Activated T-helper 17 cell treated with anti-CD3 and anti-CD28 coated beads, Interleukin-2, amount 50 U/mL, for 72 hours (primary cell): ENCODE results near the gene BEST1. TPM values are rescaled to one million over a fixed set of nuclear protein-coding genes. Genes with fewer than 3 reads are reported as not detected.
A peak's percentile ranks its signal among the peaks of the same experiment; 100 is the strongest.
"Not testable (repeated sequence)": the region's sequence is repeated elsewhere in the genome, so short reads cannot be mapped to it uniquely, and the experiment has no call there.

Experiments
- ATAC-seq: fragments of 150-1000 bp; cut with Tn5 transposase; replicated peaks from 2 replicates; pipeline ENCODE4 v1.10.0; 2021; ENCODE audit warnings: mild to moderate bottlenecking, moderate library complexity
- H3K27ac Mint-ChIP-seq: one replicate; pipeline ENCODE4 v1.8.0; 2022; ENCODE audit warnings: mixed read lengths
- H3K27me3 Mint-ChIP-seq: one replicate; pipeline ENCODE4 v1.8.0; 2022; ENCODE audit warnings: mixed read lengths
- H3K36me3 Mint-ChIP-seq: one replicate; pipeline ENCODE4 v1.8.0; 2022; ENCODE audit warnings: low read depth, mild to moderate bottlenecking, mixed read lengths
- H3K4me1 Mint-ChIP-seq: one replicate; pipeline ENCODE4 v1.8.0; 2022; ENCODE audit warnings: mixed read lengths
- H3K4me3 Mint-ChIP-seq: one replicate; pipeline ENCODE4 v1.8.0; 2022; ENCODE audit warnings: mild to moderate bottlenecking, mixed read lengths
- H3K9me3 Mint-ChIP-seq: one replicate; pipeline ENCODE4 v1.8.0; 2022; ENCODE audit warnings: mixed read lengths
- total RNA-seq, 2 donors: library from RNA; stranded (reverse); gene quantifications; one replicate each; pipeline ENCODE4 v1.2.3, GENCODE V29; 2022

BEST1 gene
- total RNA-seq, 2 donors from 2014 or later = 0.05 to 0.24 TPM

GRCh38 chr11:61961570-61962212 is 11.5 kb downstream of the BEST1 start:
- H3K27me3 Mint-ChIP-seq = no peaks in the 10 kb centered on the region
- peaks cover 26% of the 10 kb centered on the region for H3K4me1 Mint-ChIP-seq
- H3K36me3 Mint-ChIP-seq = peaks cover 39% of the 10 kb centered on the region
- ATAC-seq = no peak
- no peak overlapping the region for H3K4me3 Mint-ChIP-seq
- H3K27ac Mint-ChIP-seq = no peak overlapping the region
- no peaks in the 10 kb centered on the region for H3K9me3 Mint-ChIP-seq

- Mint-ChIP-seq H3K27me3 (no peaks in the 10 kb centered on the region), H3K4me3 (no peak overlapping the region), H3K27ac (no peak overlapping the region), H3K36me3 (peaks cover 42% of the 10 kb centered on the region), H3K4me1 (peaks cover 26% of the 10 kb centered on the region), H3K9me3 (no peaks in the 10 kb centered on the region)
- no peak for ATAC-seq
Measured at GRCh38 chr11:61962213-61963015, 12.3 kb downstream of the BEST1 start.

DNA sequence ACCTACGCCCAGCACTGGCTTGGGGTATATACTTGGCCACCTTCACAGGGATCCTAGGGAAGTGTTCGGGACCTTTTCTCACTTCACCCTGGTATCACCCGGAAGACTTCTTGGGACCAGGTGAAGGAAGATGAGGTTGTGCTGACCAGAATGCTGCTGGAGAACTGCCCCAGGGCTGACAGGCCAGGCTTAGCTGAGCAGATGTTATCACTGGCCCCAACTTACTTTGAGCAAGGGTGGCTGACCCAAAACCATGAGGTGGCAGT is 12.8 kb downstream of the BEST1 start:
- H3K4me1 Mint-ChIP-seq = peaks cover 26% of the 10 kb centered on the region
- peak overlapping the region; percentile 96 for H3K4me3 Mint-ChIP-seq
- no peak for ATAC-seq
- no peaks in the 10 kb centered on the region for H3K27me3 Mint-ChIP-seq
- no peaks in the 10 kb centered on the region for H3K9me3 Mint-ChIP-seq
- peaks cover 42% of the 10 kb centered on the region for H3K36me3 Mint-ChIP-seq
- peak overlapping the region; percentile 69 for H3K27ac Mint-ChIP-seq

GRCh38 chr11:61963282-61964057 is 13.3 kb downstream of the BEST1 start:
- peaks cover 42% of the 10 kb centered on the region for H3K36me3 Mint-ChIP-seq
- peak overlapping the region; percentile 69 for H3K27ac Mint-ChIP-seq
- H3K4me3 Mint-ChIP-seq = peak overlapping the region; percentile 96
- peaks cover 26% of the 10 kb centered on the region for H3K4me1 Mint-ChIP-seq
- ATAC-seq = no peak
- H3K9me3 Mint-ChIP-seq = no peaks in the 10 kb centered on the region
- no peaks in the 10 kb centered on the region for H3K27me3 Mint-ChIP-seq

DNA sequence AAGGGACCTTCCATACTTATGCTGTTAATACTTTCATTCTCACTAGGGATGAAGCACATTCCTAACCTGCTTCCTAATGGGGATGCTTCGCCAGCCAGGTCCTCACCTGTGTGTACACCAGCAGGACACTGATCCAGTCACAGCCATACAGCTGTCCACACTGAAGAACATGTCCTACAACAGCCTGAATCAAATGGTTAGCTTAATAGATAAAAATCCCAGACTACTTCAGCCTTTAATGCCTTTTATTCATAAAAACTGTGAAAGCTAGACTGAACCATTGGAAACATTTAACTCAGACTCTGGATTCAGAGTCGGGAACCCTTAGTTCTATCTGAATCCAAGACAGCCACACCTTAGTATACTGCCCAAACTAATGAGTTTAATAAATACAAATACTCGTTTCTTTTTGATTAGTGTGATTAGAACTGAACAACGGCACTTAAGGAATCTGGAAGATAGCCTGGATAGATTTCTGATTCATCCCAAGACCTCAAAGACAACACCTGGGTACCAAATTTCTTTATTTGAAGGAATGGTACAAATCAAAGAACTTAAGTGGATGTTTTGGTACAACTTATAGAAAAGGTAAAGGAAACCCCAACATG is 14.0 kb downstream of the BEST1 start:
- Mint-ChIP-seq H3K9me3 (no peaks in the 10 kb centered on the region), H3K27me3 (no peaks in the 10 kb centered on the region), H3K4me1 (peaks cover 32% of the 10 kb centered on the region), H3K36me3 (peaks cover 42% of the 10 kb centered on the region), H3K27ac (peak overlapping the region; percentile 69), H3K4me3 (peak overlapping the region; percentile 96)
- ATAC-seq = no peak

- ATAC-seq, H3K9me3 Mint-ChIP-seq, H3K27me3 Mint-ChIP-seq: not testable (repeated sequence)
- H3K27ac Mint-ChIP-seq = peak overlapping the region; percentile 90
- H3K4me1 Mint-ChIP-seq = peaks cover 37% of the 10 kb centered on the region
- peaks cover 42% of the 10 kb centered on the region for H3K36me3 Mint-ChIP-seq
- H3K4me3 Mint-ChIP-seq = peak overlapping the region; percentile 96
Measured at GRCh38 chr11:61964666-61965271, 14.6 kb downstream of the BEST1 start.

DNA sequence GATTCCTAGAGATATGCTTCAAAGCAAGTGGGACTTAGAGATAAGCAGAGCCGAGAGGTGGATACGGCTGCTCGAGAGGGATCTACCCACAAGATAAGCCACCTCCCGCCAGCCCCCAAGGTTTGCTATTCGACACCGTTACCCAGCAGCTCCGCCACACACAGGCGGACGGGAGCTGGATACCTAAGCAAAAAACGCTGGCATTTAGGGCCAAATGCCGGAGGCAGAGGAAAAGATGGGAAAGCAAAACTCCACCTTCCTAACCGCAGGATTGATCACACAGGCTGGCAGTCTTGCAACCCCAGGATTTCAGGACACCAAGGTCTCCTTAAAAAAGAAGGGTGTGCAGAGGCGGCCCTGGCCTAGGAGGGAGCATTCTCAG is 16.6 kb downstream of the BEST1 start:
- H3K27ac Mint-ChIP-seq = peak overlapping the region; percentile 90
- peak overlapping the region; percentile 96 for H3K4me3 Mint-ChIP-seq
- ATAC-seq = no peak
- no peaks in the 10 kb centered on the region for H3K27me3 Mint-ChIP-seq
- H3K36me3 Mint-ChIP-seq = peaks cover 42% of the 10 kb centered on the region
- no peaks in the 10 kb centered on the region for H3K9me3 Mint-ChIP-seq
- peaks cover 52% of the 10 kb centered on the region for H3K4me1 Mint-ChIP-seq

DNA sequence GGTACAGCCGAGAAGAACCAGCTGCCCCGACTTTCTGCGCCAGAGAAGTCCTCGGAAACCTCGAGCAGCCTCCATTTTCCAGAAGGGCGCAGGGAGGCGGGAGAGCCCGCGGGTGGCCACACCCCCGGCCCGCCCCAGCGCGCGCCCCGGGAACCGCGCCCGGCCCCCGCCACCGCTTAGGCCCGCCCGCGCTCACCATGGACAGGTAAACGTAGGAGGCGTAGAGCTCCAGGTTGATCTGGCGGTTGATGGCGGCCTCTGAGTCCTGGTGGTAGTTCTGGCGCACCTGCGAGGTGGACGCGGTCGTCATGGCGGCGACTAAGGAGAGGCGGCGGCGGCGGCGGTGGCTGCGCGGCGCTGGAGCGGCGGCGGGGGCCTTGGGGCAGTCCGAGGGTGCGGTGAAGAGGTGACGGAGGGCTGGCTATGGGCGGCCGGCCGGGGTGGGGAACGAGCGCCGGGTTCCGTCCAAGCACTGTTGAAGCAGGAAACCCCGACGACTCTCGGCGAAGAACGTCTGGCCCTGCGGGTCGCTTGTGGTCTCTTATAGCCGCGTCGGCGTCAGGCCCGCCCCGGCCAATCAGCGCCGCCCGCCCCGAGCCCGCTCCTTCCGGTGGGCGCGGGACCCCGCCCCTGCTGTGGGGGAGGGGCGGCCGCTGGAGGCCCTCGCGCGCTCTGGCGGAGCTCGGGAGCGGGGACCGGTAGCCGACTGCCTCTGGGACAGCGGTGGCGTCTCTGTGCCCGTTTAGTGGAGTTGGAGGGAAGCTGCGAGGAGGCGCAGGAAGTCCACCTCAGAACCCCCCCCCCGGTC is 17.2 kb downstream of the BEST1 start, which contains the start of gene FTH1:
TSS of gene FTH1 (minus strand) at position 519 of the 808 bp plus-strand sequence. CDS start at position 310, 209 bp downstream.
- peak; percentile 84 for ATAC-seq
- peak within 1 kb of the TSS; percentile 96 for H3K4me3 Mint-ChIP-seq
- H3K36me3 Mint-ChIP-seq = peaks cover 42% of the 10 kb centered on the region
- no peaks in the 10 kb centered on the region for H3K9me3 Mint-ChIP-seq
- no peaks in the 10 kb centered on the region for H3K27me3 Mint-ChIP-seq
- H3K4me1 Mint-ChIP-seq = peaks cover 51% of the 10 kb centered on the region
- H3K27ac Mint-ChIP-seq = peak within 1 kb of the TSS; percentile 90

DNA sequence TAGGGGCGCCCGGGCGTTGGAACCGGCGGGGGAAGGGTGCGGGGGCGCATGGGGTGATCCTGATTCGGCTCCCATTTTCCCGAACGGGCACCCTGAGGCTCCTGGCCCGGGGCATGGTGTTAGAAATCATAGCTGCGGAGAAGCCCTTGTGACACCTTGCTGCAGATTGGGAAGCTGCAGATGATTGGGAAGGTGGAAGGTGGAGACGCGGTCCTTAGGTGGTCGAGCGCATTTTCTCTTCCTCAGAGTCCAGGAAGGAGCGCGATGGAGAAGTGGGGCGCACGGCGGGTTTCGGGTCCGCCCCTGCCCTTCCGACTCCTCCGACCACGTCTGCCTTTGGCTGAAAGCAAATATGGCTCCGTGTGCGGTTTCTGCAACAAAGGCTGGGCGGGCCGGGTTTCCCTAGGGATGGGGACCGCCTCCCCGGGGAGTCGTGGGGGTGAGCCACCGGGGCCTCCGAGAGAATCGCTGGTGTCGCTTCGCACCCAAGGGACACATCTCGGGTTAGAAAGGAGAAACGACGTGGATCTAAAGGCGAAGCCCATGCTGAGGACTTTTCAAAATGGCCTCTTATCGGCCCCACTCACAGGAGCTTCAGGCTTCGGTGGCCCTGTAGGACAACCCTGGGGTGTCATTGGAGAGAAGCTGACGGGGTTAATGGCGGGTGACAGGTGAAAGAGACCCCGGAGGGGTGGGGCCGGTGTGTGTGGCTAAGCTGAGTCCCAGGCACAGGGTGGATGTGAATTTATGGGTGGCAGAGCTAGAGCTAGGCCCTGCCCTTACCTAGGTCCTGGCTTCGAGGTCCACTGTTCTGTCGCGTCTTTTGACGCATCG is 18.0 kb downstream of the BEST1 start:
- H3K4me1 Mint-ChIP-seq = peaks cover 52% of the 10 kb centered on the region

GRCh38 chr11:61968758-61969390 is 18.7 kb downstream of the BEST1 start:
- no peak for ATAC-seq
- peak overlapping the region; percentile 96 for H3K4me3 Mint-ChIP-seq
- H3K4me1 Mint-ChIP-seq = peaks cover 48% of the 10 kb centered on the region
- peaks cover 30% of the 10 kb centered on the region for H3K36me3 Mint-ChIP-seq
- H3K27ac Mint-ChIP-seq = peak overlapping the region; percentile 90
- H3K27me3 Mint-ChIP-seq = no peaks in the 10 kb centered on the region
- no peaks in the 10 kb centered on the region for H3K9me3 Mint-ChIP-seq

More for the DNA sequence above, 18.0 kb downstream of the BEST1 start:
- ATAC-seq = peak; percentile 36
- H3K27ac Mint-ChIP-seq = peak overlapping the region; percentile 90
- peak overlapping the region; percentile 96 for H3K4me3 Mint-ChIP-seq
- peaks cover 38% of the 10 kb centered on the region for H3K36me3 Mint-ChIP-seq
- no peaks in the 10 kb centered on the region for H3K27me3 Mint-ChIP-seq
- H3K9me3 Mint-ChIP-seq = no peaks in the 10 kb centered on the region

DNA sequence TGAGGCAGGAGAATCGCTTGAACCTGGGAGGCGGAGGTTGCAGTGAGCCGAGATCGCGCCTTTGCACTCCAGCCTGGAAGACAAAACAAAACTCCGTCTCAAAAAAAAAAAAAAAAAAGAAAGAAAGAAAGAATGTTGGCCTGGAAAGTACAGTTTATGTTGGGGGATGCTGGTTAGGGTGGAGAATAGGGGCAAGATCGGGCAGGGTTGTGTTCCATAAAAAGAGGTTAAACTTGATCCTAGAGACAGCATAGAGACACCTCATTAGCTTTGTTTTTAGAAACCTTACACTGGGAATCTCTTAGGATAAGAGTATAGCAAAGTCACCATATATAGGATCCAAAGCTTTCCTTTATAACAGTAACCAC is 19.2 kb downstream of the BEST1 start:
- Mint-ChIP-seq H3K27me3 (no peaks in the 10 kb centered on the region), H3K36me3 (peaks cover 25% of the 10 kb centered on the region), H3K9me3 (no peaks in the 10 kb centered on the region), H3K27ac (no peak overlapping the region), H3K4me1 (peaks cover 45% of the 10 kb centered on the region), H3K4me3 (peak overlapping the region; percentile 96)
- no peak for ATAC-seq

- H3K4me3 Mint-ChIP-seq = peak overlapping the region; percentile 96
- no peaks in the 10 kb centered on the region for H3K9me3 Mint-ChIP-seq
- peaks cover 42% of the 10 kb centered on the region for H3K4me1 Mint-ChIP-seq
- peak; percentile 19 for ATAC-seq
- peaks cover 19% of the 10 kb centered on the region for H3K36me3 Mint-ChIP-seq
- peak overlapping the region; percentile 8 for H3K27ac Mint-ChIP-seq
- no peaks in the 10 kb centered on the region for H3K27me3 Mint-ChIP-seq
Measured at GRCh38 chr11:61969838-61970662, 19.9 kb downstream of the BEST1 start.
